Panc1 (cell line): ENCODE measurements around the gene KIF26A. TPM values are rescaled to one million over a fixed set of nuclear protein-coding genes. Genes with fewer than 3 reads are reported as not detected.

Experiments used
- ATAC-seq: fragments of 200-7000 bp; cut with Tn5 transposase; 2 replicates; pipeline ENCODE4 v1.9.1; 2020; ENCODE audit warnings: mild to moderate bottlenecking, moderate library complexity
- BruUV-seq: library from RNA; stranded (reverse); fragments of 400-500 nt; replicated peaks from 2 replicates; lab custom pipeline; 2021; lab: Mats Ljungman, UMichigan
- CTCF ChIA-PET: fragments of 300-600 bp; sonication (Branson Sonifier 250); formaldehyde crosslinking; loops from one replicate; lab custom pipeline; 2022; ENCODE audit warnings: antibody characterized with exemption; lab: Charles Lee
- POLR2A ChIA-PET: fragments of 300-600 bp; sonication (Branson Sonifier 250); formaldehyde crosslinking; loops from one replicate; lab custom pipeline; 2022; ENCODE audit warnings: antibody characterized with exemption; lab: Charles Lee
- DNase-seq: peaks from one replicate; pipeline ENCODE4 v3.0.0-alpha.2; 2010; ENCODE audit warnings: low read depth, low spot score
- H3K27ac ChIP-seq: 2 replicates; pipeline ENCODE4 v1.5.1; 2011; ENCODE audit warnings: mild to moderate bottlenecking, low read length, inconsistent platforms
- H3K27me3 ChIP-seq: fragments of 200-500 bp; sonication (Bioruptor generic); 2 replicates; pipeline ENCODE4 v1.6.0; 2014; ENCODE audit warnings: low read length, inconsistent platforms; ENCODE audit not compliant: control insufficient read depth, insufficient read depth
- H3K36me3 ChIP-seq: fragments of 200-500 bp; sonication (Bioruptor generic); 2 replicates; pipeline ENCODE4 v1.5.1; 2014; ENCODE audit warnings: inconsistent platforms, mild to moderate bottlenecking, low read length, moderate library complexity; ENCODE audit not compliant: control insufficient read depth, insufficient read depth
- H3K4me1 ChIP-seq: 2 replicates; pipeline ENCODE4 v1.5.1; 2011; ENCODE audit warnings: inconsistent platforms, mild to moderate bottlenecking, low read length, moderate library complexity; ENCODE audit not compliant: control insufficient read depth, insufficient read depth
- H3K4me3 ChIP-seq, 2 experiments: 2 replicates each; pipeline ENCODE4 v1.5.1; 2011 to 2012; ENCODE audit warnings: low read depth in 2 of 2, low read length in 2 of 2, mild to moderate bottlenecking in 2 of 2, inconsistent platforms in 1 of 2, moderate library complexity in 1 of 2
- H3K9me3 ChIP-seq: fragments of 200-500 bp; sonication (Bioruptor generic); 2 replicates; pipeline ENCODE4 v1.5.1; 2014; ENCODE audit warnings: low read depth, mild to moderate bottlenecking, inconsistent platforms, low read length, moderate library complexity; ENCODE audit not compliant: control insufficient read depth, insufficient read depth
- POLR2AphosphoS5 ChIP-seq: IDR thresholded peaks from 2 replicates; pipeline ENCODE4 v1.6.1; 2012; ENCODE audit warnings: mild to moderate bottlenecking, low read depth, low read length, moderate library complexity
- SIN3A ChIP-seq: IDR thresholded peaks from 2 replicates; pipeline ENCODE4 v1.6.1; 2012; ENCODE audit warnings: low read depth, mild to moderate bottlenecking, low read length, moderate library complexity, borderline replicate concordance; ENCODE audit not compliant: insufficient read depth
- TCF7L2 ChIP-seq: IDR thresholded peaks from 2 replicates; pipeline ENCODE4 v1.6.1; 2011; ENCODE audit warnings: mild to moderate bottlenecking, low read depth, low read length, inconsistent platforms
- in situ Hi-C: cut with HindIII; loops from 2 replicates; pipeline ENCODE4 v1.10.0; 2016; ENCODE audit warnings: low sequenced_read_pairs, low pct_unique_long_range_greater_than_20kb
- intact Hi-C: fragments of 100-400 bp; cut with micrococcal nuclease; formaldehyde crosslinking; loops from one replicate; pipeline ENCODE4 v1.10.0; 2022; ENCODE audit not compliant: unreplicated experiment
- total RNA-seq: library from RNA; stranded (reverse); gene quantifications from one replicate; pipeline ENCODE4 v1.2.1, GENCODE V29; 2021; ENCODE audit not compliant: unreplicated experiment
- TF ChIP-seq, protein P1 (sequence below), 2 experiments: IDR thresholded peaks; 2 replicates each; pipeline ENCODE4 v1.6.1; 2011 to 2012; ENCODE audit warnings: low read depth in 2 of 2, control low read depth in 1 of 2, low read length in 1 of 2, mild to moderate bottlenecking in 1 of 2, moderate library complexity in 1 of 2; ENCODE audit not compliant: insufficient read depth in 1 of 2
- TF ChIP-seq, protein P2 (sequence below): fragments of 450-650 bp; IDR thresholded peaks from 2 replicates; pipeline ENCODE4 v1.5.1; 2017; ENCODE audit warnings: mild to moderate bottlenecking

The KIF26A gene
- total RNA-seq, 1 experiment from 2014 or later, result 4.4 TPM

DNA sequence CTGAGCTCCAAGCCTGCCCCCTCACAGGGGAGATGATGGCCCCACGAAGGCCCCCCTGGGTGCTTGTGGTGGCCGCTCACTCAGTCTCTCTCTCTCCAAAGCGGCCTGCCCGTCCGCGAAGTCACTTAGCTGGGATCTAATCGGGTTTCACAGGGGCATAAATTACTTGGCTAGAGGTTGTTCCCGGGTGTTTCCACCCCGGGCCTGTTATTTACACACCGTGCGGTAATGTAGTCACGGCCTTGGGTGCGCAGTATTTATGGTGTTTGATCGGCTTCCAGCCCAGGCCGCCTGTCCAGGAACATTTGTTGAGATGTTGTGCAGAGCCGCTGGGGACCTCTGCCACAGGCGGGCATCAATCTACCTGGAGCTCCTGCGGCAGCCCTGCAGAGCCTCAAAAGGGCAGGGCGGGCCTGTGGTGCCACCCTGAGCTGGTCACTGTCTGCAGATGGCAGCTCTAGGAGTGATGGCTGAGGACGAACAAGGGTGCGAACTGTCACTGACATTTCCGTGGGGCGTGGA, 91.2 kb downstream of the KIF26A start:
- in situ Hi-C loops (no loop called here), intact Hi-C loops (no loop called here)
- CTCF ChIA-PET, result no interaction called here
- no peak for DNase-seq
- ATAC-seq, result no peak
- Histone ChIP-seq H3K4me3 (no peak overlapping the region), H3K9me3 (no peaks in the 10 kb centered on the region), H3K27ac (no peak overlapping the region), H3K4me1 (no peaks in the 10 kb centered on the region), H3K36me3 (no peaks in the 10 kb centered on the region), H3K27me3 (no peaks in the 10 kb centered on the region)
- no TSS peak for BruUV-seq
- TF ChIP-seq, protein P1, sequence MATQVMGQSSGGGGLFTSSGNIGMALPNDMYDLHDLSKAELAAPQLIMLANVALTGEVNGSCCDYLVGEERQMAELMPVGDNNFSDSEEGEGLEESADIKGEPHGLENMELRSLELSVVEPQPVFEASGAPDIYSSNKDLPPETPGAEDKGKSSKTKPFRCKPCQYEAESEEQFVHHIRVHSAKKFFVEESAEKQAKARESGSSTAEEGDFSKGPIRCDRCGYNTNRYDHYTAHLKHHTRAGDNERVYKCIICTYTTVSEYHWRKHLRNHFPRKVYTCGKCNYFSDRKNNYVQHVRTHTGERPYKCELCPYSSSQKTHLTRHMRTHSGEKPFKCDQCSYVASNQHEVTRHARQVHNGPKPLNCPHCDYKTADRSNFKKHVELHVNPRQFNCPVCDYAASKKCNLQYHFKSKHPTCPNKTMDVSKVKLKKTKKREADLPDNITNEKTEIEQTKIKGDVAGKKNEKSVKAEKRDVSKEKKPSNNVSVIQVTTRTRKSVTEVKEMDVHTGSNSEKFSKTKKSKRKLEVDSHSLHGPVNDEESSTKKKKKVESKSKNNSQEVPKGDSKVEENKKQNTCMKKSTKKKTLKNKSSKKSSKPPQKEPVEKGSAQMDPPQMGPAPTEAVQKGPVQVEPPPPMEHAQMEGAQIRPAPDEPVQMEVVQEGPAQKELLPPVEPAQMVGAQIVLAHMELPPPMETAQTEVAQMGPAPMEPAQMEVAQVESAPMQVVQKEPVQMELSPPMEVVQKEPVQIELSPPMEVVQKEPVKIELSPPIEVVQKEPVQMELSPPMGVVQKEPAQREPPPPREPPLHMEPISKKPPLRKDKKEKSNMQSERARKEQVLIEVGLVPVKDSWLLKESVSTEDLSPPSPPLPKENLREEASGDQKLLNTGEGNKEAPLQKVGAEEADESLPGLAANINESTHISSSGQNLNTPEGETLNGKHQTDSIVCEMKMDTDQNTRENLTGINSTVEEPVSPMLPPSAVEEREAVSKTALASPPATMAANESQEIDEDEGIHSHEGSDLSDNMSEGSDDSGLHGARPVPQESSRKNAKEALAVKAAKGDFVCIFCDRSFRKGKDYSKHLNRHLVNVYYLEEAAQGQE (IDR thresholded peaks at IDR 0.05; ENCODE audit: insufficient read depth in 1 of 2, low read depth in 2 of 2, low read length in 1 of 2), result no peak
- no peak for TF ChIP-seq POLR2AphosphoS5
- TF ChIP-seq SIN3A, result no peak
- TF ChIP-seq, protein P2, sequence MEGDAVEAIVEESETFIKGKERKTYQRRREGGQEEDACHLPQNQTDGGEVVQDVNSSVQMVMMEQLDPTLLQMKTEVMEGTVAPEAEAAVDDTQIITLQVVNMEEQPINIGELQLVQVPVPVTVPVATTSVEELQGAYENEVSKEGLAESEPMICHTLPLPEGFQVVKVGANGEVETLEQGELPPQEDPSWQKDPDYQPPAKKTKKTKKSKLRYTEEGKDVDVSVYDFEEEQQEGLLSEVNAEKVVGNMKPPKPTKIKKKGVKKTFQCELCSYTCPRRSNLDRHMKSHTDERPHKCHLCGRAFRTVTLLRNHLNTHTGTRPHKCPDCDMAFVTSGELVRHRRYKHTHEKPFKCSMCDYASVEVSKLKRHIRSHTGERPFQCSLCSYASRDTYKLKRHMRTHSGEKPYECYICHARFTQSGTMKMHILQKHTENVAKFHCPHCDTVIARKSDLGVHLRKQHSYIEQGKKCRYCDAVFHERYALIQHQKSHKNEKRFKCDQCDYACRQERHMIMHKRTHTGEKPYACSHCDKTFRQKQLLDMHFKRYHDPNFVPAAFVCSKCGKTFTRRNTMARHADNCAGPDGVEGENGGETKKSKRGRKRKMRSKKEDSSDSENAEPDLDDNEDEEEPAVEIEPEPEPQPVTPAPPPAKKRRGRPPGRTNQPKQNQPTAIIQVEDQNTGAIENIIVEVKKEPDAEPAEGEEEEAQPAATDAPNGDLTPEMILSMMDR, result no peak
- no peak for TF ChIP-seq TCF7L2
- POLR2A ChIA-PET, result no interaction called here

- H3K36me3 ChIP-seq, result no peaks in the 10 kb centered on the region
- no peak for DNase-seq
- BruUV-seq, result no TSS peak
- no peaks in the 10 kb centered on the region for H3K9me3 ChIP-seq
- in situ Hi-C loops, result no loop called here
- H3K27ac ChIP-seq, result no peak overlapping the region
- H3K27me3 ChIP-seq, result no peaks in the 10 kb centered on the region
- no peak for ATAC-seq
- ChIA-PET POLR2A (no interaction called here), CTCF (no interaction called here)
- no peaks in the 10 kb centered on the region for H3K4me1 ChIP-seq
- no peak overlapping the region for H3K4me3 ChIP-seq
- TF ChIP-seq, protein P1 (IDR thresholded peaks at IDR 0.05; ENCODE audit: insufficient read depth in 1 of 2, low read depth in 2 of 2, low read length in 1 of 2), result no peak
- TF ChIP-seq POLR2AphosphoS5, result no peak
- TF ChIP-seq, protein P2, result no peak
- intact Hi-C loops, result no loop called here
These were observed 91.9 kb downstream of the KIF26A start for GRCh38 chr14:104230119-104230815.
